GM21825 (cell line): ENCODE results near the gene LILRB3.
"Not testable (repeated sequence)": the region's sequence is repeated elsewhere in the genome, so short reads cannot be mapped to it uniquely, and the experiment has no call there.

Experiments
- ATAC-seq: cut with Tn5 transposase; IDR thresholded peaks from one replicate; pipeline ENCODE4 v1.9.1; 2021; ENCODE audit warnings: mild to moderate bottlenecking, moderate library complexity; ENCODE audit not compliant: unreplicated experiment

LILRB3 gene

GRCh38 chr19:54242646-54243045 lies 19.8 kb upstream of the LILRB3 start, which contains the start of gene LILRA6:
TSS of gene LILRA6 (minus strand) at chr19:54242790.
- not testable (repeated sequence) for ATAC-seq

GRCh38 chr19:54242234-54242633 lies 19.4 kb upstream of the LILRB3 start:
- not testable (repeated sequence) for ATAC-seq

GRCh38 chr19:54240372-54241336 lies 17.8 kb upstream of the LILRB3 start:
- ATAC-seq = not testable (repeated sequence)

GRCh38 chr19:54239491-54240371 lies 16.9 kb upstream of the LILRB3 start:
- ATAC-seq = not testable (repeated sequence)

- no peak for ATAC-seq
Measured at GRCh38 chr19:54233941-54234340, 11.1 kb upstream of the LILRB3 start.

- ATAC-seq = no peak
Measured at GRCh38 chr19:54231077-54231931, 8.5 kb upstream of the LILRB3 start.

GRCh38 chr19:54230031-54230430 lies 7.2 kb upstream of the LILRB3 start:
- no peak for ATAC-seq

- ATAC-seq = no peak
Measured at GRCh38 chr19:54229146-54229545, 6.3 kb upstream of the LILRB3 start.

- not testable (repeated sequence) for ATAC-seq
Measured at GRCh38 chr19:54224619-54225018, 1.8 kb upstream of the LILRB3 start.

GRCh38 chr19:54223937-54224281 lies 1.1 kb upstream of the LILRB3 start:
- ATAC-seq = not testable (repeated sequence)

GRCh38 chr19:54223277-54223936 lies 600 bp upstream of the LILRB3 start:
- not testable (repeated sequence) for ATAC-seq

GRCh38 chr19:54221947-54222346 lies 860 bp downstream of the LILRB3 start:
- ATAC-seq = not testable (repeated sequence)

GRCh38 chr19:54219702-54220101 lies 3.1 kb downstream of the LILRB3 start:
- ATAC-seq = not testable (repeated sequence)

- no peak for ATAC-seq
Measured at GRCh38 chr19:54218960-54219661, 3.7 kb downstream of the LILRB3 start.

GRCh38 chr19:54218259-54218658 lies 4.5 kb downstream of the LILRB3 start:
- no peak for ATAC-seq

- not testable (repeated sequence) for ATAC-seq
Measured at GRCh38 chr19:54217517-54218247, 5.1 kb downstream of the LILRB3 start.

- no peak for ATAC-seq
Measured at GRCh38 chr19:54216869-54217268, 5.9 kb downstream of the LILRB3 start.

- not testable (repeated sequence) for ATAC-seq
Measured at GRCh38 chr19:54214734-54215133, 8.1 kb downstream of the LILRB3 start.

- ATAC-seq = not testable (repeated sequence)
Measured at GRCh38 chr19:54214217-54214616, 8.6 kb downstream of the LILRB3 start.
